ENCODE data around the gene TTR. TPM values are rescaled to one million over a fixed set of nuclear protein-coding genes. Genes with fewer than 3 reads are reported as not detected.

TTR gene
- total and polyA plus RNA-seq, 2 of the 4 experiments (the other 2 are of a cell fraction): not detected

DNA sequence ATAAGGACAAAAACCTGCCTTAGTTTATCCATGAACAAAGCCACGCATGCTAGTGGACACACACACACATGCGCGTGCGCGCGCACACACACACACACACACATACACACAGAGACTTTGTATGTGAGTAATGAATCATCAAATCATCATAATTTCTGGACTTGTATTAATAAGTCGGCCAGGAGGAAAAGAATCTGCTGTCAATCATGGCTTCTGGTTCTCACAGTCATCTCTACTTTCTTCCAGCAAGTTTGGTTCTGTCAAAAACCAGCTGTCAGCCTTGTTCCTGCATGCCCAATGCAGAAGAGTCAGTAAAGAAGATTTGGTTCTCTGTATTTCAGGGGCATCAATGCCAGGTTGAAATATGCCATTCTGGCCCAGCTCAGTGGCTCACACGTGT lies 1.1 kb upstream of the TTR start:
- no peak overlapping the region for H2AK9ac ChIP-seq (replicated peaks; ENCODE audit: low read depth, low read length, poor library complexity)
- no TSS peak for BruUV-seq (replicated peaks)
- DNase-seq (no peak), ATAC-seq (ENCODE audit: low read depth) (no peak)
- no peaks in the 10 kb centered on the region for H3K79me1 ChIP-seq (ENCODE audit: low read depth in 1 of 2, low read length in 2 of 2)
- H3K18ac ChIP-seq (ENCODE audit: low read depth, low read length): no peak overlapping the region
- no peak overlapping the region for H3K4ac ChIP-seq (ENCODE audit: low read depth, low read length)
- no peak overlapping the region for H3K14ac ChIP-seq (replicated peaks; ENCODE audit: low read depth, low read length)
- H3K36me3 ChIP-seq (ENCODE audit: control insufficient read depth, insufficient read depth, low read length): no peaks in the 10 kb centered on the region
- intact Hi-C loops (cut with micrococcal nuclease): no loop called here
- H3K23ac ChIP-seq (ENCODE audit: low read depth, low read length): no peak overlapping the region
- dilution Hi-C loops (cut with HindIII; ENCODE audit: low sequenced_read_pairs, unreplicated experiment): no loop called here
- POLR2A ChIA-PET (ENCODE audit: unreplicated experiment): no interaction called here
- CTCF ChIA-PET: interaction anchor here (1.0 kb wide), 1 partner anchor 132 kb away, joined by 3 read pairs; no protein-coding TSS in a partner anchor
- no peak overlapping the region for H2BK15ac ChIP-seq (ENCODE audit: low read depth, low read length)
- no peak overlapping the region for H3K56ac ChIP-seq (ENCODE audit: extremely low read depth, insufficient read depth, low read length)
- H2AFZ ChIP-seq (replicated peaks; ENCODE audit: low read length, poor library complexity): no peak overlapping the region
- no peak overlapping the region for H2BK20ac ChIP-seq (ENCODE audit: low read depth, low read length)
- no peak overlapping the region for H2AK5ac ChIP-seq (ENCODE audit: low read depth, low read length)
- no peaks in the 10 kb centered on the region for H3K4me1 ChIP-seq (ENCODE audit: control insufficient read depth, insufficient read depth, low read length)
- H3K4me3 ChIP-seq (ENCODE audit: insufficient read depth, low read depth, low read length): no peak overlapping the region
- H3K27ac ChIP-seq (ENCODE audit: insufficient read depth, low read length): no peak overlapping the region
- H4K8ac ChIP-seq (ENCODE audit: low read depth in 2 of 2, low read length in 2 of 2): no peak overlapping the region
- H2BK5ac ChIP-seq (ENCODE audit: low read depth, low read length, poor library complexity, severe bottlenecking): no peak overlapping the region
- in situ Hi-C loops (cut with MboI; ENCODE audit: low sequenced_read_pairs): no loop called here
- no peak overlapping the region for H3K4me2 ChIP-seq (ENCODE audit: low read depth, low read length)
- H4K20me1 ChIP-seq (ENCODE audit: insufficient read depth, low read length): no peaks in the 10 kb centered on the region
- H2BK120ac ChIP-seq (ENCODE audit: low read depth, low read length): no peak overlapping the region
- H3K9me3 ChIP-seq (ENCODE audit: control insufficient read depth, insufficient read depth, low read length): no peaks in the 10 kb centered on the region
- H4K5ac ChIP-seq (ENCODE audit: low read depth, low read length): no peak overlapping the region
- no CpG with 5 or more reads among the region's 8 CpGs for WGBS, 2 experiments (ENCODE audit: extremely low coverage in 2 of 2, insufficient read length in 1 of 2)
- H3K9me1 ChIP-seq (ENCODE audit: insufficient read depth, low read length): no peaks in the 10 kb centered on the region
- H3K9ac ChIP-seq (ENCODE audit: low read depth, low read length): no peak overlapping the region
- no peaks in the 10 kb centered on the region for H3K27me3 ChIP-seq (ENCODE audit: control insufficient read depth, insufficient read depth, low read length)
- H4K91ac ChIP-seq (ENCODE audit: insufficient read depth, low read depth, low read length): no peak overlapping the region
- TF ChIP-seq MAZ (IDR thresholded peaks at IDR 0.05; ENCODE audit: borderline replicate concordance, low read depth, low read length) (no peak), POLR2A (IDR thresholded peaks at IDR 0.05; ENCODE audit: low read depth, low read length) (no peak)
